PC-9 (cell line): Measurements from ENCODE around the gene TMEM50B.

Source experiments
- CTCF ChIP-seq: fragments of 200-600 bp; sonication (generic); conservative IDR thresholded peaks from 2 replicates; pipeline ENCODE4 v1.6.1; 2017; ENCODE audit warnings: mixed run types, antibody characterized with exemption, mild to moderate bottlenecking, moderate library complexity
- EZH2 ChIP-seq: fragments of 200-600 bp; sonication (generic); IDR thresholded peaks from 2 replicates; pipeline ENCODE4 v1.8.0; 2017; ENCODE audit warnings: antibody characterized with exemption, low read depth

DNA sequence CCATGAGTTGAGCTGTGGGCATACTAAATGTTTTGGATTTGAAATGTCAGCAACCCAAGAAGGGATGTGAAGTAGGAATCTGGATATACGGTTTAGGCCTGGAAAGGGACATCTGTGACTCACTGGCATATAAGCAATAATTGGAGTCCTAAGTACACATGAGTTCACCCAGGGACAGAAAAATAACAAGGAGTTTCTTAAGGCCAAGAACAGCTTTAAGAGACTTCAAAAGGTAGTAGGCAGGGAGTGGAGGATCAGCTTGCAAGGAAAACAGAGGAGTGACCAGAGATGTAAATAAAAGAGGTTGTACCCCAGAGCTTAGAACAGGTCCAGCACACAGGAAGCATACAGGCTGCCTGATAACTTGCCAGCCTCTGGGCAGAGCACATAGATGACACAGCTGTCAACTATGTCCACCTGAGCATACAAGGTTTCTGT is 28.1 kb downstream of the TMEM50B start:
- TF ChIP-seq CTCF (no peak), EZH2 (no peak)
